K562 (cell line): ENCODE measurements around the gene GNPTAB. TPM values are rescaled to one million over a fixed set of nuclear protein-coding genes. Genes with fewer than 3 reads are reported as not detected.
A peak's percentile ranks its signal among the peaks of the same experiment; 100 is the strongest.

Experiments used
- CBX2 ChIP-seq: fragments of 200-600 bp; sonication (generic); IDR thresholded peaks from one replicate; pipeline ENCODE4 v1.6.1; 2012; ENCODE audit warnings: mild to moderate bottlenecking, low read length, inconsistent platforms; ENCODE audit not compliant: insufficient read depth, poor library complexity, severe bottlenecking
- CEBPB ChIP-seq: fragments of 450-650 bp; IDR thresholded peaks from 2 replicates; pipeline ENCODE4 v1.6.1; 2016; ENCODE audit warnings: missing genetic modification characterization, missing compliant biosample characterization
- GATAD2B ChIP-seq: fragments of 450-650 bp; IDR thresholded peaks from 2 replicates; pipeline ENCODE4 v1.6.1; 2017; ENCODE audit warnings: mild to moderate bottlenecking, borderline replicate concordance
- POLR2H ChIP-seq: IDR thresholded peaks from 2 replicates; pipeline ENCODE4 v1.6.1; 2016; ENCODE audit warnings: missing genetic modification characterization, low read depth, mild to moderate bottlenecking, control low read depth, missing compliant biosample characterization, moderate library complexity
- TAF9B ChIP-seq: fragments of 450-650 bp; IDR thresholded peaks from 2 replicates; pipeline ENCODE4 v1.6.1; 2018; ENCODE audit warnings: mild to moderate bottlenecking; ENCODE audit not compliant: partially characterized antibody
- ZBTB1 ChIP-seq: sonication (generic); formaldehyde crosslinking; IDR thresholded peaks from 2 replicates; pipeline ENCODE4 v1.8.1; 2023; ENCODE audit warnings: missing genetic modification reagents, low read depth, mild to moderate bottlenecking, borderline replicate concordance
- ZNF717 ChIP-seq: fragments of 250-450 bp; sonication (Bioruptor Pico); IDR thresholded peaks from 2 replicates; pipeline ENCODE4 v1.5.0; 2021
- polyA plus RNA-seq, 8 experiments: library from polyadenylated mRNA; depleted of rRNA in 4 of 8; stranded (reverse) in 5 of 8; unstranded in 3 of 8; fragments of >200 nt; fragmentation: Nextera tagmentation in 2 of 8; fragmentation: Illumina TruSeq in 1 of 8; extraction: Ambion mirVana in 2 of 8; extraction: Trizol in 1 of 8; gene quantifications; 2 replicates each; pipeline versions ENCODE4 v1.2.1 to v1.2.3, GENCODE V29; 2011 to 2014; ENCODE audit warnings: inconsistent platforms in 1 of 8, missing spikeins in 1 of 8
- total RNA-seq, 7 experiments: library from RNA; depleted of rRNA in 6 of 7; stranded (reverse); fragments of >200 nt in 6 of 7; fragmentation: Illumina TruSeq in 2 of 7; extraction: Trizol in 2 of 7; gene quantifications; 2 replicates each; pipeline versions ENCODE4 v1.2.1 to v1.2.3, GENCODE V29; 2011 to 2021; ENCODE audit warnings: low replicate concordance in 1 of 7
- TF ChIP-seq, protein P1 (sequence below), 2 experiments: fragments of 150-350 bp in 1 of 2; IDR thresholded peaks; 2 replicates each; pipeline ENCODE4 v1.6.1; 2012 to 2016; ENCODE audit warnings: low read depth in 2 of 2, low read length in 2 of 2, mild to moderate bottlenecking in 1 of 2, moderate library complexity in 1 of 2
- TF ChIP-seq, protein P2 (sequence below): sonication (generic); formaldehyde crosslinking; IDR thresholded peaks from 2 replicates; pipeline ENCODE4 v1.8.0; 2022; ENCODE audit warnings: mild to moderate bottlenecking, missing genetic modification reagents

Gene GNPTAB
- total and polyA plus RNA-seq, 9 of the 15 experiments (the other 6 are each of a cell fraction or from before 2014, with no cell fraction given), result 5.9 to 23.2 (median 19.3) TPM

DNA sequence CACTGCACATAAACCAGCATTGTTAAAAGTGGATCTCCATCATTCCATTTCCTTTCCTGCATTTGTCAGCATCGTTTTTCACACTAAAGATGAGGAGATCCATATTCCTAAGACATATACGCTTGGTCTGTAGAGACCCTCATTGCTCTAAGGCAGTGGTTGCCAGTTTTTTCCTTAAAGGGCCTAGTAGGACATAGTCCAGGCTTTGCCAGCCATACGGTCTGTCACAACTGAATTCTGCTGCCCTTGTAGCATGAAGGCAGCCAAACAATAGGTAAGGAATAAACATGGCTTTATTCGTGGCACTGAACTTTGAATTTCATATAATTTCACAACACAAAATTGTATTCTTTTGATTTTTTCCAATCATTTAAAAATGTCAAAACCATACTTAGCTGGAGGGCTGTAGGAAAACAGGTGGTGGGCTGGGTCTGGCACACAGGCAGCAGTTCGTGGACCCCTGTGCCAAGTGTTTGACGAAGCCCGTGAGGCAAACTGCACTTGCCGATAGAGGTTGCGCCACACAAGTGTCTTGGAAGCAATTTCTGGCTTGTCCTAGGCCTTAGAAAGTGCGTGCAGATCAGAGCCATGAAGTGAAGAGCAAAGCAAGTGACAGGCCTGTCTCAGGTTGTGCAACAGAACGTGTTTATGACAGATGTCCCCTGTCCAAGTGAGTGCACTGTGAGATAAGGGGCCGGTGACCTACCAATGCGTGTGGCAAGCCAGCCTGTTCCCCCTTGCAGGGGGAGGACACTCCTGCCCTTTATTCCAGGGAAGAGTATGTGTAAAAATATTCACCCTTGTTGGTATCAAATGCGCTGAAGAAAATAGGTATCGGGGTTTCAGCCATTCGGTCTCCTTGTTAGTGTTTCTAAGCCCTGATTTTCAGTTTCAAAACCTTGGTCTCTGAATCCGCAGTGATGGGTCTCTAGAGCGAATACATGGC lies 134.2 kb downstream of the GNPTAB start (continued):
- TF ChIP-seq, protein P1, sequence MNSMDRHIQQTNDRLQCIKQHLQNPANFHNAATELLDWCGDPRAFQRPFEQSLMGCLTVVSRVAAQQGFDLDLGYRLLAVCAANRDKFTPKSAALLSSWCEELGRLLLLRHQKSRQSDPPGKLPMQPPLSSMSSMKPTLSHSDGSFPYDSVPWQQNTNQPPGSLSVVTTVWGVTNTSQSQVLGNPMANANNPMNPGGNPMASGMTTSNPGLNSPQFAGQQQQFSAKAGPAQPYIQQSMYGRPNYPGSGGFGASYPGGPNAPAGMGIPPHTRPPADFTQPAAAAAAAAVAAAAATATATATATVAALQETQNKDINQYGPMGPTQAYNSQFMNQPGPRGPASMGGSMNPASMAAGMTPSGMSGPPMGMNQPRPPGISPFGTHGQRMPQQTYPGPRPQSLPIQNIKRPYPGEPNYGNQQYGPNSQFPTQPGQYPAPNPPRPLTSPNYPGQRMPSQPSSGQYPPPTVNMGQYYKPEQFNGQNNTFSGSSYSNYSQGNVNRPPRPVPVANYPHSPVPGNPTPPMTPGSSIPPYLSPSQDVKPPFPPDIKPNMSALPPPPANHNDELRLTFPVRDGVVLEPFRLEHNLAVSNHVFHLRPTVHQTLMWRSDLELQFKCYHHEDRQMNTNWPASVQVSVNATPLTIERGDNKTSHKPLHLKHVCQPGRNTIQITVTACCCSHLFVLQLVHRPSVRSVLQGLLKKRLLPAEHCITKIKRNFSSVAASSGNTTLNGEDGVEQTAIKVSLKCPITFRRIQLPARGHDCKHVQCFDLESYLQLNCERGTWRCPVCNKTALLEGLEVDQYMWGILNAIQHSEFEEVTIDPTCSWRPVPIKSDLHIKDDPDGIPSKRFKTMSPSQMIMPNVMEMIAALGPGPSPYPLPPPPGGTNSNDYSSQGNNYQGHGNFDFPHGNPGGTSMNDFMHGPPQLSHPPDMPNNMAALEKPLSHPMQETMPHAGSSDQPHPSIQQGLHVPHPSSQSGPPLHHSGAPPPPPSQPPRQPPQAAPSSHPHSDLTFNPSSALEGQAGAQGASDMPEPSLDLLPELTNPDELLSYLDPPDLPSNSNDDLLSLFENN (IDR thresholded peaks at IDR 0.05; ENCODE audit: low read depth in 2 of 2, low read length in 2 of 2), result peak in 1 of 2 experiments; percentile 85; a peak in 1 of 4 replicates
- TF ChIP-seq POLR2H (tag) (no peak), GATAD2B (peak; percentile 86), TAF9B (peak; percentile 63), CBX2 (no peak), ZBTB1 (CRISPR knock-in tag) (no peak; the same call in 1 of the 2 replicates), CEBPB (tag) (peak; percentile 100), ZNF717 (CRISPR knock-in tag) (no peak)
- TF ChIP-seq, protein P2, sequence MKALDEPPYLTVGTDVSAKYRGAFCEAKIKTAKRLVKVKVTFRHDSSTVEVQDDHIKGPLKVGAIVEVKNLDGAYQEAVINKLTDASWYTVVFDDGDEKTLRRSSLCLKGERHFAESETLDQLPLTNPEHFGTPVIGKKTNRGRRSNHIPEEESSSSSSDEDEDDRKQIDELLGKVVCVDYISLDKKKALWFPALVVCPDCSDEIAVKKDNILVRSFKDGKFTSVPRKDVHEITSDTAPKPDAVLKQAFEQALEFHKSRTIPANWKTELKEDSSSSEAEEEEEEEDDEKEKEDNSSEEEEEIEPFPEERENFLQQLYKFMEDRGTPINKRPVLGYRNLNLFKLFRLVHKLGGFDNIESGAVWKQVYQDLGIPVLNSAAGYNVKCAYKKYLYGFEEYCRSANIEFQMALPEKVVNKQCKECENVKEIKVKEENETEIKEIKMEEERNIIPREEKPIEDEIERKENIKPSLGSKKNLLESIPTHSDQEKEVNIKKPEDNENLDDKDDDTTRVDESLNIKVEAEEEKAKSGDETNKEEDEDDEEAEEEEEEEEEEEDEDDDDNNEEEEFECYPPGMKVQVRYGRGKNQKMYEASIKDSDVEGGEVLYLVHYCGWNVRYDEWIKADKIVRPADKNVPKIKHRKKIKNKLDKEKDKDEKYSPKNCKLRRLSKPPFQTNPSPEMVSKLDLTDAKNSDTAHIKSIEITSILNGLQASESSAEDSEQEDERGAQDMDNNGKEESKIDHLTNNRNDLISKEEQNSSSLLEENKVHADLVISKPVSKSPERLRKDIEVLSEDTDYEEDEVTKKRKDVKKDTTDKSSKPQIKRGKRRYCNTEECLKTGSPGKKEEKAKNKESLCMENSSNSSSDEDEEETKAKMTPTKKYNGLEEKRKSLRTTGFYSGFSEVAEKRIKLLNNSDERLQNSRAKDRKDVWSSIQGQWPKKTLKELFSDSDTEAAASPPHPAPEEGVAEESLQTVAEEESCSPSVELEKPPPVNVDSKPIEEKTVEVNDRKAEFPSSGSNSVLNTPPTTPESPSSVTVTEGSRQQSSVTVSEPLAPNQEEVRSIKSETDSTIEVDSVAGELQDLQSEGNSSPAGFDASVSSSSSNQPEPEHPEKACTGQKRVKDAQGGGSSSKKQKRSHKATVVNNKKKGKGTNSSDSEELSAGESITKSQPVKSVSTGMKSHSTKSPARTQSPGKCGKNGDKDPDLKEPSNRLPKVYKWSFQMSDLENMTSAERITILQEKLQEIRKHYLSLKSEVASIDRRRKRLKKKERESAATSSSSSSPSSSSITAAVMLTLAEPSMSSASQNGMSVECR, result peak; percentile 53; the same call in 1 of the 2 replicates
